Choroid plexus epithelial cell (primary cell): ENCODE measurements around the gene DACT2.

Source experiments
- DNase-seq: peaks from one replicate; pipeline ENCODE4 v3.0.0-alpha.2; 2010; ENCODE audit warnings: low read depth
- H3K4me3 ChIP-seq: 2 replicates; pipeline ENCODE4 v1.5.1; 2011; ENCODE audit warnings: low read depth, mild to moderate bottlenecking, control low read depth, low read length, moderate library complexity
- CTCF ChIP-seq: conservative IDR thresholded peaks from 2 replicates; pipeline ENCODE4 v1.5.1; 2011; ENCODE audit warnings: low read depth, mild to moderate bottlenecking, control low read depth, inconsistent platforms, low read length, moderate library complexity

Gene DACT2

GRCh38 chr6:168326294-168327261, 7.0 kb upstream of the DACT2 start:
- H3K4me3 ChIP-seq = no peak overlapping the region
- no peak for TF ChIP-seq CTCF
- DNase-seq = peak; percentile 83

- no peak for TF ChIP-seq CTCF
- peak; percentile 42 for DNase-seq
- no peak overlapping the region for H3K4me3 ChIP-seq
Measured at GRCh38 chr6:168322966-168323365, 3.4 kb upstream of the DACT2 start.

GRCh38 chr6:168320634-168321033, 1.1 kb upstream of the DACT2 start:
- peak; percentile 54 for DNase-seq
- no peak for TF ChIP-seq CTCF

GRCh38 chr6:168318579-168319278, 848 bp downstream of the DACT2 start:
- no peak for TF ChIP-seq CTCF
- DNase-seq = no peak
- H3K4me3 ChIP-seq = peak overlapping the region; percentile 42

More at GRCh38 chr6:168320634-168321033, 1.1 kb upstream of the DACT2 start:
- no peak overlapping the region for H3K4me3 ChIP-seq

GRCh38 chr6:168318090-168318489, 1.5 kb downstream of the DACT2 start:
- no peak for DNase-seq
- no peak overlapping the region for H3K4me3 ChIP-seq
- no peak for TF ChIP-seq CTCF

GRCh38 chr6:168315596-168315995, 4.0 kb downstream of the DACT2 start:
- H3K4me3 ChIP-seq = no peak overlapping the region
- TF ChIP-seq CTCF = no peak
- DNase-seq = no peak
